ENCODE results near the gene CHPF. TPM values are rescaled to one million over a fixed set of nuclear protein-coding genes. Genes with fewer than 3 reads are reported as not detected.

The CHPF gene
- total and polyA plus RNA-seq, 2 donors (not counting 3 experiments of a cell fraction or from before 2014, with no cell fraction given): 0.24 to 0.32 TPM

DNA sequence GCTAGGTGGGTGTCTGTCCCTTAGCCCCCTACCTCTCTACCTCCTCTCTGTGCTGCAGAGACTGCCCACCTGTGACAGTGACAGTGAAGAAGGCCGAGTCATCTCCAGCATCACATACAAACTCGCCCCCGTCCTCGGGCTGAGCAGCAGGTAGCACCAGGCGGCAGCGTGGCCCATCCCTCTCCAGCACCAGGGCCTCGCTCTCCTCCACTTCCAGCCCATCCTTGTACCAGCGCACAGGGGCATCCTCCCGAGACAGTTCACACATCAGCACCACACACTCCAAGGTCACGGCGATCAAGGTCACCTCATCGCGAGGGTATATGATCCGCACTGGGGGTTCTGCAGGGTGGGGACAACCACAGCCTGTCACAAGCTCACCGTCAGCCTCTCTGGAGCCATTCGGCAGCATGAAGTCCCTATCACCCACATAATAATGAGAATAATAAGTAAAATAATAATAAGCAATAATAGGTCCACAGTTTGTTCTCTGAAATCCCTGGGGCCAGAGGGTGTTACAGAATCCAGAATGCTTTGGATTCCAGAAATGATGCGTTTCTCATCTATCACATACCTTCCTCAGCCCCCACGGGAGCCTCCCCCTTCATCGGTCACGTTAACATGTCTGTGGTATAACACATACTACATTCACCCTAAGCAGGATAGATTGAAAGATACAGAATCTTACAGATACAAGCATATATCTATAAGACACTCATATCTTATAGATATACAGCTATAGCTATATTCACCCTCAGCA, 15.7 kb upstream of the CHPF start:
- intact Hi-C loops (cut with micrococcal nuclease): no loop called here
- ChIA-PET POLR2A (no interaction called here), CTCF (interaction anchor here (0.6 to 2.9 kb wide), 22 partner anchors 8 to 143 kb away, joined by 3 to 42 read pairs (median 6); partner anchors contain the start of genes CHPF, OBSL1, STK11IP and TMEM198)
- H3K79me2 ChIP-seq (ENCODE audit: control insufficient read depth, insufficient read depth, low read length): no peaks in the 10 kb centered on the region
- DNase-seq (ENCODE audit: low read depth, low spot score): no peak
- TF ChIP-seq, protein P1, sequence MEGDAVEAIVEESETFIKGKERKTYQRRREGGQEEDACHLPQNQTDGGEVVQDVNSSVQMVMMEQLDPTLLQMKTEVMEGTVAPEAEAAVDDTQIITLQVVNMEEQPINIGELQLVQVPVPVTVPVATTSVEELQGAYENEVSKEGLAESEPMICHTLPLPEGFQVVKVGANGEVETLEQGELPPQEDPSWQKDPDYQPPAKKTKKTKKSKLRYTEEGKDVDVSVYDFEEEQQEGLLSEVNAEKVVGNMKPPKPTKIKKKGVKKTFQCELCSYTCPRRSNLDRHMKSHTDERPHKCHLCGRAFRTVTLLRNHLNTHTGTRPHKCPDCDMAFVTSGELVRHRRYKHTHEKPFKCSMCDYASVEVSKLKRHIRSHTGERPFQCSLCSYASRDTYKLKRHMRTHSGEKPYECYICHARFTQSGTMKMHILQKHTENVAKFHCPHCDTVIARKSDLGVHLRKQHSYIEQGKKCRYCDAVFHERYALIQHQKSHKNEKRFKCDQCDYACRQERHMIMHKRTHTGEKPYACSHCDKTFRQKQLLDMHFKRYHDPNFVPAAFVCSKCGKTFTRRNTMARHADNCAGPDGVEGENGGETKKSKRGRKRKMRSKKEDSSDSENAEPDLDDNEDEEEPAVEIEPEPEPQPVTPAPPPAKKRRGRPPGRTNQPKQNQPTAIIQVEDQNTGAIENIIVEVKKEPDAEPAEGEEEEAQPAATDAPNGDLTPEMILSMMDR (IDR thresholded peaks at IDR 0.05; ENCODE audit: extremely low read depth in 1 of 2, insufficient read depth in 1 of 2, low read depth in 1 of 2, low read length in 2 of 2): no peak
- TF ChIP-seq MYC (IDR thresholded peaks at IDR 0.05; ENCODE audit: low read depth, low read length) (no peak), EZH2 (IDR thresholded peaks at IDR 0.05; ENCODE audit: borderline replicate concordance, low read depth, low read length, severe bottlenecking) (no peak), JUN (IDR thresholded peaks at IDR 0.05; ENCODE audit: borderline replicate concordance, insufficient read depth, insufficient read length, low read depth) (no peak), POLR2AphosphoS5 (IDR thresholded peaks at IDR 0.05; ENCODE audit: insufficient read depth, low read depth, low read length) (no peak), POLR2A (IDR thresholded peaks at IDR 0.05; ENCODE audit: low read depth, low read length) (no peak), FOS (IDR thresholded peaks at IDR 0.05; ENCODE audit: borderline replicate concordance, insufficient read depth, low read length) (no peak), GATA2 (IDR thresholded peaks at IDR 0.05; ENCODE audit: insufficient read depth, insufficient read length, low read depth, low read length) (no peak)
- TF ChIP-seq, protein P2, sequence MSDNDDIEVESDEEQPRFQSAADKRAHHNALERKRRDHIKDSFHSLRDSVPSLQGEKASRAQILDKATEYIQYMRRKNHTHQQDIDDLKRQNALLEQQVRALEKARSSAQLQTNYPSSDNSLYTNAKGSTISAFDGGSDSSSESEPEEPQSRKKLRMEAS (IDR thresholded peaks at IDR 0.05; ENCODE audit: insufficient read depth, insufficient read length): no peak
- no peaks in the 10 kb centered on the region for H3K4me1 ChIP-seq (ENCODE audit: control insufficient read depth, extremely low read depth, insufficient read depth, low read length)
- H3K4me2 ChIP-seq (ENCODE audit: insufficient read depth, low read length): no peak overlapping the region
- BruUV-seq (replicated peaks): no TSS peak
- H3K9me1 ChIP-seq (replicated peaks; ENCODE audit: control insufficient read depth, extremely low read depth, insufficient read depth, low read length): no peaks in the 10 kb centered on the region
- no peak overlapping the region for H3K9ac ChIP-seq (replicated peaks; ENCODE audit: extremely low read depth, insufficient read depth, low read length)
- no peak overlapping the region for H2AFZ ChIP-seq (ENCODE audit: low read depth, low read length)
- H3K36me3 ChIP-seq (ENCODE audit: control insufficient read depth in 2 of 2, extremely low read depth in 1 of 2, insufficient read depth in 2 of 2, low read length in 2 of 2): no peaks in the 10 kb centered on the region
- dilution Hi-C loops (cut with MboI; ENCODE audit: extremely low pct_ligation_motif_present, low sequenced_read_pairs): no loop called here
- H4K20me1 ChIP-seq (replicated peaks; ENCODE audit: control insufficient read depth, extremely low read depth, insufficient read depth, low read length): no peaks in the 10 kb centered on the region
- no peak for FAIRE-seq
- H3K4me3 ChIP-seq (replicated peaks in 1 of 3; ENCODE audit: insufficient read depth in 1 of 3, low read depth in 1 of 3, low read length in 3 of 3): no peak overlapping the region
- no peak overlapping the region for H3K27ac ChIP-seq (ENCODE audit: insufficient read depth, low read depth, low read length)
- H3K9me3 ChIP-seq (replicated peaks; ENCODE audit: control insufficient read depth, insufficient read depth, low read length): no peaks in the 10 kb centered on the region
- H3K27me3 ChIP-seq (ENCODE audit: control insufficient read depth in 2 of 2, insufficient read depth in 2 of 2, low read length in 2 of 2): peaks cover 0 to 3% of the 10 kb centered on the region in 2 experiments
